ENCODE measurements around the gene ARL15. TPM values are rescaled to one million over a fixed set of nuclear protein-coding genes. Genes with fewer than 3 reads are reported as not detected.
"Not testable (repeated sequence)": the region's sequence is repeated elsewhere in the genome, so short reads cannot be mapped to it uniquely, and the experiment has no call there.

Gene ARL15
- total RNA-seq, 1 experiment from 2014 or later = 0.64 TPM

- in situ Hi-C loops (cut with HindIII; ENCODE audit: low sequenced_read_pairs) = no loop called here
Observed at GRCh38 chr5:54083851-54084250, 226.5 kb downstream of the ARL15 start.

GRCh38 chr5:54083245-54083644, 227.1 kb downstream of the ARL15 start:
- in situ Hi-C loops (cut with HindIII; ENCODE audit: low sequenced_read_pairs) = no loop called here
- DNase-seq (ENCODE audit: low spot score) = no peak

More at GRCh38 chr5:54083851-54084250, 226.5 kb downstream of the ARL15 start:
- DNase-seq (ENCODE audit: low spot score) = no peak

- in situ Hi-C loops (cut with HindIII; ENCODE audit: low sequenced_read_pairs) = no loop called here
- no peak for DNase-seq (ENCODE audit: low spot score)
Observed at GRCh38 chr5:54081415-54081814, 229.0 kb downstream of the ARL15 start.

- in situ Hi-C loops (cut with HindIII; ENCODE audit: low sequenced_read_pairs) = no loop called here
- DNase-seq (ENCODE audit: low spot score) = no peak
Observed at GRCh38 chr5:54080831-54081230, 229.5 kb downstream of the ARL15 start.

- in situ Hi-C loops (cut with HindIII; ENCODE audit: low sequenced_read_pairs) = no loop called here
Observed at GRCh38 chr5:54073735-54074134, 236.6 kb downstream of the ARL15 start.

GRCh38 chr5:54073131-54073530, 237.2 kb downstream of the ARL15 start:
- in situ Hi-C loops (cut with HindIII; ENCODE audit: low sequenced_read_pairs) = no loop called here
- no peak for DNase-seq (ENCODE audit: low spot score)

More at GRCh38 chr5:54073735-54074134, 236.6 kb downstream of the ARL15 start:
- DNase-seq (ENCODE audit: low spot score) = no peak

GRCh38 chr5:54066433-54066832, 243.9 kb downstream of the ARL15 start:
- DNase-seq (ENCODE audit: low spot score) = no peak
- in situ Hi-C loops (cut with HindIII; ENCODE audit: low sequenced_read_pairs) = no loop called here

GRCh38 chr5:54063817-54064216, 246.6 kb downstream of the ARL15 start:
- in situ Hi-C loops (cut with HindIII; ENCODE audit: low sequenced_read_pairs) = no loop called here
- DNase-seq (ENCODE audit: low spot score) = no peak

- DNase-seq (ENCODE audit: low spot score) = no peak
- in situ Hi-C loops (cut with HindIII; ENCODE audit: low sequenced_read_pairs) = no loop called here
Observed at GRCh38 chr5:54062958-54063357, 247.4 kb downstream of the ARL15 start.

- DNase-seq (ENCODE audit: low spot score); in situ Hi-C loops (cut with HindIII; ENCODE audit: low sequenced_read_pairs): not testable (repeated sequence)
Observed at GRCh38 chr5:54060919-54061318, 249.5 kb downstream of the ARL15 start.

GRCh38 chr5:54049963-54050362, 260.4 kb downstream of the ARL15 start:
- in situ Hi-C loops (cut with HindIII; ENCODE audit: low sequenced_read_pairs) = no loop called here
- DNase-seq (ENCODE audit: low spot score) = no peak

GRCh38 chr5:54049144-54049543, 261.2 kb downstream of the ARL15 start:
- in situ Hi-C loops (cut with HindIII; ENCODE audit: low sequenced_read_pairs) = no loop called here
- DNase-seq (ENCODE audit: low spot score) = no peak

GRCh38 chr5:54045077-54045792, 265.1 kb downstream of the ARL15 start:
- DNase-seq (ENCODE audit: low spot score) = no peak
- in situ Hi-C loops (cut with HindIII; ENCODE audit: low sequenced_read_pairs) = no loop called here

- in situ Hi-C loops (cut with HindIII; ENCODE audit: low sequenced_read_pairs); DNase-seq (ENCODE audit: low spot score): not testable (repeated sequence)
Observed at GRCh38 chr5:54044276-54044675, 266.1 kb downstream of the ARL15 start.

- in situ Hi-C loops (cut with HindIII; ENCODE audit: low sequenced_read_pairs) = no loop called here
- DNase-seq (ENCODE audit: low spot score) = peak; percentile 43
Observed at GRCh38 chr5:54040804-54041203, 269.6 kb downstream of the ARL15 start.

- no peak for DNase-seq (ENCODE audit: low spot score)
- in situ Hi-C loops (cut with HindIII; ENCODE audit: low sequenced_read_pairs) = no loop called here
Observed at GRCh38 chr5:54040018-54040417, 270.4 kb downstream of the ARL15 start.

GRCh38 chr5:54037205-54037604, 273.2 kb downstream of the ARL15 start:
- in situ Hi-C loops (cut with HindIII; ENCODE audit: low sequenced_read_pairs) = no loop called here
- no peak for DNase-seq (ENCODE audit: low spot score)

- in situ Hi-C loops (cut with HindIII; ENCODE audit: low sequenced_read_pairs) = no loop called here
Observed at GRCh38 chr5:54030981-54031380, 279.4 kb downstream of the ARL15 start.

GRCh38 chr5:54024466-54024865, 285.9 kb downstream of the ARL15 start:
- in situ Hi-C loops (cut with HindIII; ENCODE audit: low sequenced_read_pairs) = no loop called here
- DNase-seq (ENCODE audit: low spot score) = no peak

More at GRCh38 chr5:54030981-54031380, 279.4 kb downstream of the ARL15 start:
- no peak for DNase-seq (ENCODE audit: low spot score)

- no peak for DNase-seq (ENCODE audit: low spot score)
- in situ Hi-C loops (cut with HindIII; ENCODE audit: low sequenced_read_pairs) = no loop called here
Observed at GRCh38 chr5:54022223-54022622, 288.1 kb downstream of the ARL15 start.

Data from G401 (cell line).